ENCODE measurements around the gene TMEM131.

DNA sequence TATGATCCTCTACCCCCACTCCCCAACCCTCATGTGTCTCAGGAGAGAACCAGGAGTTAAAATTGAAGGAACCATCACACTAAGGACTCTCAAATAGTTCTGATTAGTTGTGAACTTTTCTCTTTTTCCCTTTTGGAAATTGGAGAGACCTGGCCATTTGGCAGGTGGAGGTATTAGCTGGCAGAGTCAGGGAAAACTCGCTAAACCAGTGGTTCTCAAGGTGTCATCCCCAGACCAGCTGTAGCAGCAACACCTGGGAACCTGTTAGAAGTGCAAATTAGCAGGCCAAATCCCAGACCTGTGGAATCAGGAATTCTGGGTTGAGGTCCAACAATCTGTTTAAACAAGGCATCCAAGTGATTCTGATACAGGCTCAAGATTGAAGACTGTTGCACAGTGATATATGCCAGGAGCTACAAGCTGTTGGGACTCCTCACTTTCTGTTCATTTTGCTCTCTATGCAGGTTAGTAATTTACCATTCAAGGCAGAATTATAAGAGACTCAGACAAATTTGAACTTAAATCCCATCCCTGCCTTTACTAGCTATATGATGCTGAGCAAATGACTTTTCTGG is 2.8 kb upstream of the TMEM131 start:
- no peak for TF ChIP-seq CTCF (conservative IDR thresholded peaks at IDR 0.05)
- TF ChIP-seq EZH2 (IDR thresholded peaks at IDR 0.05; ENCODE audit: low read depth) = no peak

Measured in PC-9 (cell line).